ENCODE measurements around the gene KIAA0825. TPM values are rescaled to one million over a fixed set of nuclear protein-coding genes. Genes with fewer than 3 reads are reported as not detected.

KIAA0825 gene, protein sequence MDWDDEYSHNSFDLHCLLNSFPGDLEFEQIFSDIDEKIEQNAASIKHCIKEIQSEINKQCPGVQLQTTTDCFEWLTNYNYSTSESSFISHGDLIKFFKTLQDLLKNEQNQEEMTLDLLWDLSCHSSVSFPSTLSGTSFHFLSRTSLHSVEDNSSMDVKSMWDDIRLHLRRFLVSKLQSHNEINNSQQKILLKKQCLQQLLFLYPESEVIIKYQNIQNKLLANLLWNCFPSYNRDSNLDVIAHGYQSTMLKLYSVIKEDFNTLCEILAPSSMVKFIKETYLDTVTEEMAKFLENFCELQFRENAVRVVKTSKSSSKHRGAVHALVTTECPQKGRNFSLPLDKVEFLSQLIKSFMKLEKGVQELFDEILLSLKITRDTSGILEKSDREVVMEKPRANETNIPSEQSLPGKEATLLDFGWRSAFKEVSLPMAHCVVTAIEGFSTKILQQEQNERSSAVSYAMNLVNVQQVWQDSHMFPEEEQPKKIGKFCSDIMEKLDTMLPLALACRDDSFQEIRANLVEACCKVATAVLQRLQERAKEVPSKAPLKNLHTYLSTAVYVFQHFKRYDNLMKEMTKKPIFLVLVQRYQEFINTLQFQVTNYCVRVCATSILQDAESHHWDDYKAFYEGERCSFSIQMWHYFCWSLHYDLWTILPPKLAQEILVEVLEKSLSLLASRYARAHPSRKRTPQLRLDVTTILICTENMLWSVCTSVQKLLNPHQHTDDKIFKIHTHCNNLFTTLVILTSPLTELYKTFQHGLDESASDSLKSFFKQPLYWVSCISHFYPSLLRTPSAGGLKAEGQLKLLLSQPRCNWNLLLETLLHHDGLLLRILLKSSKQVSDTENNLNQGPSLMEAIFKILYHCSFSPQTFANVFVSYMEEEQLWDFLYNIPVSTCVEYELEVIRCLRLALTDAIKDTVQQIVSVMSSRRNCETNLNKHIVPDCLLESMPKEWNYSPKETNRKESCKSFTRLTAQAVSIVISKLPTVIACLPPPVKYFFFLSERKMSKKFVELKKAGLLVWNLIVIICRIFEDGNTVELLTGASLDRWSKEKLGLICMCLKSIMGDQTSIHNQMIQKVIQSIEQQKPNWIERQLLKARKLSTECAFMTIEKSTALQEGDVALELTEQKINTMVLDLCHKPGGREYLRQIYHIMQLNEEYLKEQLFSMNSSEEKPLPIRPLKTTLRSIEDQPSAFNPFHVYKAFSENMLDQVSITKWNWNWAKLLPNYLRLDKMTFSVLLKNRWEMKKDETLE (N-terminal part only)
- 1.6 TPM for total RNA-seq (2021; ENCODE audit: unreplicated experiment)
- polyA plus RNA-seq (2012; ENCODE audit: insufficient read length), result 0.58 TPM
- Bru-seq, nascent RNA, result percentile 44 among the genes with signal in this experiment
- percentile 43 among the genes with signal in this experiment for BruChase-seq, experiment 1, labeled RNA remaining after a 2-hour chase
- percentile 39 among the genes with signal in this experiment for BruChase-seq, experiment 2, labeled RNA remaining after a 6-hour chase
- long read RNA-seq, partial matches to known transcripts, result 0 of 4 reads
- long read RNA-seq, other reads (novel, unspliced or antisense), result 3 of 4 reads

DNA sequence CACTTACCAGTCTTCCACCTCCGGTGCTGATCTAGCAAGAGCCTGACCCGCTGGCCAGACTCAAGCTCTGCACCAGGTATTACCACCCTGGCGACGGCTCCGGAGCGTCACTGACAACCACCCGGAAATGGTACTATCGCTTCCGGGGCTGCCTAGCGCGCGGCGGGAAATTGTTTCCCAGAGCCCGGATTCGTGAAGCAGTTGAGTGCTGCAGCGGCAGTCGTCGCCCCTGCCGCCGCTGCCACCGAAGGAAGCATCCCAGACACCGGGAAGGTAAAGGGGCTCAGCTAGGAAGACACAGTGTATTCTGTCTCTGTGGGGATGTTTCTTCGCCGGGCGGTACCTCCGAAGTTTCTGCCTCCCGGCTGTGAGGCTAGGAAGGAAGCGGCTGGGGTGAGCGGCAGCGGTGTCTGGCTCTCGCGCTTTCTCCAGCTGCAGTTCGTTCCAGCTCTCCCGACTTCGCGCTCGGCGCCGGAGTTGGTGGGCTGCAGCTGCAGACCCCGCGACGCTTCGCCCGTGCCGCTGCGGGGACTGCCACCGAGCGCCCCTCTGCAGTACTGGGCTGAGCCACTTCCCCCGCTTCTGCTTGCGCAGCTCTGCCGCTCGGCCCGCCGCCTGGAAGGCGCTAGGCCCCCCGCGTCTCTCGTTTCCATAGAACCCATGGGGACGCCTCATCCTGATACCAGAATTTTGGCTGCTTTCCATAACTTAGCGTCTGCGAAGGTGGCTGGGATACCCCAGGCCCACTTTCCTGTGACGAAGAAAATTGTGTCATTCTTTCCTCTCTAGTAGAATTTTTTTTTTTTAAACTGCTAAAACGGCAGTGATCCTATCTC, at the start of gene KIAA0825, which contains the start of gene SLF1:
KIAA0825 (minus strand) TSS at position 112 of the 836 bp plus-strand sequence. CDS start 81,478 bp downstream, outside the sequence.
SLF1 (plus strand) TSS at position 177 of the 836 bp plus-strand sequence. CDS start 10,142 bp downstream, outside the sequence.
- ATAC-seq, result peak; percentile 99
- DNase-seq (ENCODE audit: low read depth, low spot score), result peak; percentile 79
- H3K9me3 ChIP-seq (ENCODE audit: control insufficient read depth, insufficient read depth, low read depth, low read length), result no peaks in the 10 kb centered on the region
- H3K27ac ChIP-seq (ENCODE audit: low read length), result peak within 1 kb of the TSS; percentile 84
- H3K27me3 ChIP-seq (ENCODE audit: control insufficient read depth, insufficient read depth, low read length), result no peaks in the 10 kb centered on the region
- peak within 1 kb of the TSS; percentile 95 to 96 for H3K4me3 ChIP-seq (ENCODE audit: low read depth in 2 of 2, low read length in 2 of 2)
- ChIA-PET CTCF (interaction anchor here (0.6 kb wide), 1 partner anchor 178 kb away, joined by 6 read pairs; no protein-coding TSS in a partner anchor), POLR2A (interaction anchor here (0.6 kb wide), 1 partner anchor 43 kb away, joined by 4 read pairs; no protein-coding TSS in a partner anchor)
- no TSS peak for BruUV-seq (replicated peaks)
- peaks cover 7% of the 10 kb centered on the region for H3K4me1 ChIP-seq (ENCODE audit: control insufficient read depth, insufficient read depth, low read length)
- no peaks in the 10 kb centered on the region; the same call in 1 of the 2 replicates for H3K36me3 ChIP-seq (ENCODE audit: control insufficient read depth, insufficient read depth, low read length)
- TF ChIP-seq TCF7L2 (IDR thresholded peaks at IDR 0.05; ENCODE audit: low read depth, low read length) (0 out of 2 replicates have a peak, but pooled peaks have one; percentile 28), POLR2AphosphoS5 (IDR thresholded peaks at IDR 0.05; ENCODE audit: low read depth, low read length) (peak; percentile 76), SIN3A (IDR thresholded peaks at IDR 0.05; ENCODE audit: borderline replicate concordance, insufficient read depth, low read depth, low read length) (peak; percentile 99)
- TF ChIP-seq, protein P1, sequence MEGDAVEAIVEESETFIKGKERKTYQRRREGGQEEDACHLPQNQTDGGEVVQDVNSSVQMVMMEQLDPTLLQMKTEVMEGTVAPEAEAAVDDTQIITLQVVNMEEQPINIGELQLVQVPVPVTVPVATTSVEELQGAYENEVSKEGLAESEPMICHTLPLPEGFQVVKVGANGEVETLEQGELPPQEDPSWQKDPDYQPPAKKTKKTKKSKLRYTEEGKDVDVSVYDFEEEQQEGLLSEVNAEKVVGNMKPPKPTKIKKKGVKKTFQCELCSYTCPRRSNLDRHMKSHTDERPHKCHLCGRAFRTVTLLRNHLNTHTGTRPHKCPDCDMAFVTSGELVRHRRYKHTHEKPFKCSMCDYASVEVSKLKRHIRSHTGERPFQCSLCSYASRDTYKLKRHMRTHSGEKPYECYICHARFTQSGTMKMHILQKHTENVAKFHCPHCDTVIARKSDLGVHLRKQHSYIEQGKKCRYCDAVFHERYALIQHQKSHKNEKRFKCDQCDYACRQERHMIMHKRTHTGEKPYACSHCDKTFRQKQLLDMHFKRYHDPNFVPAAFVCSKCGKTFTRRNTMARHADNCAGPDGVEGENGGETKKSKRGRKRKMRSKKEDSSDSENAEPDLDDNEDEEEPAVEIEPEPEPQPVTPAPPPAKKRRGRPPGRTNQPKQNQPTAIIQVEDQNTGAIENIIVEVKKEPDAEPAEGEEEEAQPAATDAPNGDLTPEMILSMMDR (IDR thresholded peaks at IDR 0.05), result no peak
- intact Hi-C loops (cut with micrococcal nuclease; ENCODE audit: unreplicated experiment) (loop anchor here (2.0 to 5.0 kb wide), 2 partner anchors 74 to 120 kb away; no protein-coding TSS in a partner anchor), in situ Hi-C loops (cut with HindIII; ENCODE audit: low pct_unique_long_range_greater_than_20kb, low sequenced_read_pairs) (no loop called here)

DNA sequence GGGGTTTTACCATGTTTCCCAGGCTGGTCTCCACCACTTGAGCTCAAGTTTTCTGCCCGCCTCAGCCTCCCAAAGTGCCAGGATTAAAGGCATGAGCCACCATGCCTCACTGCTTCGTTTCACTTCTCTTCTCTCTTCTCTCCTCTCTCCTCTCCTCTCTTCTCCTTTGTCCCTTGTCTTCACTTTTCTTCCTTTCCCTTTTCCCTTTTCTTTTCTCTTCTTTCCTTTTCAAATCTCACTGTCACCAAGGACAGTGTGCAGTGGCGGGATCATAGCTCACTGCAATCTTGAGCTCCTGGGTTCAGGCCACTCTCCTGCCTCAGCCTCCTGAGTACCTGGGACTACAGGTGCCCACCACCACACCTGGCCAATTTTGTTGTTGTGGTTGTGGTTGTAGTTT, 49.5 kb upstream of the KIAA0825 start:
- Histone ChIP-seq H3K4me3 (ENCODE audit: low read depth in 2 of 2, low read length in 2 of 2) (no peak overlapping the region), H3K4me1 (ENCODE audit: control insufficient read depth, insufficient read depth, low read length) (no peaks in the 10 kb centered on the region), H3K27ac (ENCODE audit: low read length) (no peak overlapping the region), H3K36me3 (ENCODE audit: control insufficient read depth, insufficient read depth, low read length) (no peaks in the 10 kb centered on the region), H3K27me3 (ENCODE audit: control insufficient read depth, insufficient read depth, low read length) (no peaks in the 10 kb centered on the region), H3K9me3 (ENCODE audit: control insufficient read depth, insufficient read depth, low read depth, low read length) (no peaks in the 10 kb centered on the region)
- no TSS peak for BruUV-seq (replicated peaks)
- in situ Hi-C loops (cut with HindIII; ENCODE audit: low pct_unique_long_range_greater_than_20kb, low sequenced_read_pairs), result no loop called here
- intact Hi-C loops (cut with micrococcal nuclease; ENCODE audit: unreplicated experiment), result no loop called here
- ChIA-PET POLR2A (no interaction called here), CTCF (no interaction called here)
- TF ChIP-seq, protein P2, sequence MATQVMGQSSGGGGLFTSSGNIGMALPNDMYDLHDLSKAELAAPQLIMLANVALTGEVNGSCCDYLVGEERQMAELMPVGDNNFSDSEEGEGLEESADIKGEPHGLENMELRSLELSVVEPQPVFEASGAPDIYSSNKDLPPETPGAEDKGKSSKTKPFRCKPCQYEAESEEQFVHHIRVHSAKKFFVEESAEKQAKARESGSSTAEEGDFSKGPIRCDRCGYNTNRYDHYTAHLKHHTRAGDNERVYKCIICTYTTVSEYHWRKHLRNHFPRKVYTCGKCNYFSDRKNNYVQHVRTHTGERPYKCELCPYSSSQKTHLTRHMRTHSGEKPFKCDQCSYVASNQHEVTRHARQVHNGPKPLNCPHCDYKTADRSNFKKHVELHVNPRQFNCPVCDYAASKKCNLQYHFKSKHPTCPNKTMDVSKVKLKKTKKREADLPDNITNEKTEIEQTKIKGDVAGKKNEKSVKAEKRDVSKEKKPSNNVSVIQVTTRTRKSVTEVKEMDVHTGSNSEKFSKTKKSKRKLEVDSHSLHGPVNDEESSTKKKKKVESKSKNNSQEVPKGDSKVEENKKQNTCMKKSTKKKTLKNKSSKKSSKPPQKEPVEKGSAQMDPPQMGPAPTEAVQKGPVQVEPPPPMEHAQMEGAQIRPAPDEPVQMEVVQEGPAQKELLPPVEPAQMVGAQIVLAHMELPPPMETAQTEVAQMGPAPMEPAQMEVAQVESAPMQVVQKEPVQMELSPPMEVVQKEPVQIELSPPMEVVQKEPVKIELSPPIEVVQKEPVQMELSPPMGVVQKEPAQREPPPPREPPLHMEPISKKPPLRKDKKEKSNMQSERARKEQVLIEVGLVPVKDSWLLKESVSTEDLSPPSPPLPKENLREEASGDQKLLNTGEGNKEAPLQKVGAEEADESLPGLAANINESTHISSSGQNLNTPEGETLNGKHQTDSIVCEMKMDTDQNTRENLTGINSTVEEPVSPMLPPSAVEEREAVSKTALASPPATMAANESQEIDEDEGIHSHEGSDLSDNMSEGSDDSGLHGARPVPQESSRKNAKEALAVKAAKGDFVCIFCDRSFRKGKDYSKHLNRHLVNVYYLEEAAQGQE (IDR thresholded peaks at IDR 0.05; ENCODE audit: insufficient read depth in 1 of 2, low read depth in 2 of 2, low read length in 1 of 2), result no peak
- TF ChIP-seq POLR2AphosphoS5 (IDR thresholded peaks at IDR 0.05; ENCODE audit: low read depth, low read length), result no peak
- ATAC-seq (no peak), DNase-seq (ENCODE audit: low read depth, low spot score) (no peak)

Measured in Panc1 (cell line).